Choroid plexus epithelial cell (primary cell): Measurements from ENCODE around the gene EFHC2.

Source experiments
- DNase-seq: peaks from one replicate; pipeline ENCODE4 v3.0.0-alpha.2; 2010; ENCODE audit warnings: low read depth
- H3K4me3 ChIP-seq: 2 replicates; pipeline ENCODE4 v1.5.1; 2011; ENCODE audit warnings: low read depth, mild to moderate bottlenecking, control low read depth, low read length, moderate library complexity
- CTCF ChIP-seq: conservative IDR thresholded peaks from 2 replicates; pipeline ENCODE4 v1.5.1; 2011; ENCODE audit warnings: low read depth, mild to moderate bottlenecking, control low read depth, inconsistent platforms, low read length, moderate library complexity

The EFHC2 gene

GRCh38 chrX:44314808-44315207 lies 28.7 kb downstream of the EFHC2 start:
- no peak for TF ChIP-seq CTCF
- no peak overlapping the region for H3K4me3 ChIP-seq
- no peak for DNase-seq

- no peak for TF ChIP-seq CTCF
- peak; percentile 44 for DNase-seq
- no peak overlapping the region for H3K4me3 ChIP-seq
These were observed 29.2 kb downstream of the EFHC2 start for GRCh38 chrX:44314259-44314734.

- H3K4me3 ChIP-seq, result no peak overlapping the region
- no peak for TF ChIP-seq CTCF
- no peak for DNase-seq
These were observed 31.1 kb downstream of the EFHC2 start for GRCh38 chrX:44312421-44312820.

- no peak for TF ChIP-seq CTCF
- H3K4me3 ChIP-seq, result no peak overlapping the region
- DNase-seq, result no peak
These were observed 33.2 kb downstream of the EFHC2 start for GRCh38 chrX:44310227-44310626.

GRCh38 chrX:44308869-44309268 lies 34.6 kb downstream of the EFHC2 start:
- DNase-seq, result no peak

GRCh38 chrX:44306356-44306755 lies 37.1 kb downstream of the EFHC2 start:
- DNase-seq, result peak; percentile 6
- no peak overlapping the region for H3K4me3 ChIP-seq
- no peak for TF ChIP-seq CTCF

More at GRCh38 chrX:44308869-44309268, 34.6 kb downstream of the EFHC2 start:
- no peak for TF ChIP-seq CTCF
- no peak overlapping the region for H3K4me3 ChIP-seq

GRCh38 chrX:44305921-44306320 lies 37.6 kb downstream of the EFHC2 start:
- DNase-seq, result no peak
- H3K4me3 ChIP-seq, result no peak overlapping the region
- TF ChIP-seq CTCF, result no peak
